Kidney epithelial cell (primary cell): ENCODE results near the gene CEND1. TPM values are rescaled to one million over a fixed set of nuclear protein-coding genes. Genes with fewer than 3 reads are reported as not detected.
A peak's percentile ranks its signal among the peaks of the same experiment; 100 is the strongest.

Source experiments
- DNase-seq: peaks from one replicate; pipeline ENCODE4 v3.0.0-alpha.2; 2010; ENCODE audit warnings: low read depth
- H3K27me3 ChIP-seq: 2 replicates; pipeline ENCODE4 v1.6.0; 2011; ENCODE audit warnings: low read length; ENCODE audit not compliant: control insufficient read depth, insufficient read depth
- H3K36me3 ChIP-seq: 2 replicates; pipeline ENCODE4 v1.5.1; 2011; ENCODE audit warnings: low read length; ENCODE audit not compliant: control insufficient read depth, insufficient read depth
- H3K4me3 ChIP-seq: 2 replicates; pipeline ENCODE4 v1.5.1; 2011; ENCODE audit warnings: low read depth, mild to moderate bottlenecking, control low read depth, low read length
- total RNA-seq: library from RNA; depleted of rRNA; stranded (reverse); fragments of >200 nt; gene quantifications from 2 replicates; pipeline ENCODE4 v1.2.3, GENCODE V29; 2015
- TF ChIP-seq, protein P1 (sequence below): IDR thresholded peaks from 2 replicates; pipeline ENCODE4 v1.5.1; 2011; ENCODE audit warnings: mild to moderate bottlenecking, moderate library complexity, low read length, control low read depth, inconsistent platforms; ENCODE audit not compliant: insufficient read depth, poor library complexity, severe bottlenecking

CEND1 gene
- 0.25 TPM in 1 of 2 replicates, not detected in the other for total RNA-seq

- no peak within 1 kb of the TSS for H3K4me3 ChIP-seq
- TF ChIP-seq, protein P1, sequence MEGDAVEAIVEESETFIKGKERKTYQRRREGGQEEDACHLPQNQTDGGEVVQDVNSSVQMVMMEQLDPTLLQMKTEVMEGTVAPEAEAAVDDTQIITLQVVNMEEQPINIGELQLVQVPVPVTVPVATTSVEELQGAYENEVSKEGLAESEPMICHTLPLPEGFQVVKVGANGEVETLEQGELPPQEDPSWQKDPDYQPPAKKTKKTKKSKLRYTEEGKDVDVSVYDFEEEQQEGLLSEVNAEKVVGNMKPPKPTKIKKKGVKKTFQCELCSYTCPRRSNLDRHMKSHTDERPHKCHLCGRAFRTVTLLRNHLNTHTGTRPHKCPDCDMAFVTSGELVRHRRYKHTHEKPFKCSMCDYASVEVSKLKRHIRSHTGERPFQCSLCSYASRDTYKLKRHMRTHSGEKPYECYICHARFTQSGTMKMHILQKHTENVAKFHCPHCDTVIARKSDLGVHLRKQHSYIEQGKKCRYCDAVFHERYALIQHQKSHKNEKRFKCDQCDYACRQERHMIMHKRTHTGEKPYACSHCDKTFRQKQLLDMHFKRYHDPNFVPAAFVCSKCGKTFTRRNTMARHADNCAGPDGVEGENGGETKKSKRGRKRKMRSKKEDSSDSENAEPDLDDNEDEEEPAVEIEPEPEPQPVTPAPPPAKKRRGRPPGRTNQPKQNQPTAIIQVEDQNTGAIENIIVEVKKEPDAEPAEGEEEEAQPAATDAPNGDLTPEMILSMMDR: no peak
- H3K27me3 ChIP-seq: peaks cover 22% of the 10 kb centered on the region
- DNase-seq: no peak
- no peaks in the 10 kb centered on the region for H3K36me3 ChIP-seq
These were observed at the start of gene CEND1 for GRCh38 chr11:789943-790342. TSS of gene CEND1 (minus strand) at chr11:790090. CDS start at chr11:788576, 1,514 bp downstream.

DNA sequence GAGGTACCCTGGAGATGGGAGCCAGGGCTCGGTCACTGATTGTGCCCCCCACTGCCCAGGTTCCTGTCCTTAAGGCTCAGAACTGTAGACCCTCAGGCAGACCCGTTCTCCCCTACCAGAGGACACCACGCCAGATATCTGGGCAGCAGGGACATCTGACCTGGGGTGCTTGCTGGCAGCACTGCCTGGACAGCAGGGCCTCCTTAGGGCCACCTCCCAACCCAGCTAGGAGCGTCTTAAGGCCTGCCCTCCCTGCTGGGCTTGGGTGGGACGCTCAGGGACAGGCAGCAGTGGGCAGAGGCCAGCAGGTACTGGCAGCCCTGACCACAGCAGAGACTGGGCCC is 49.4 kb upstream of the CEND1 start:
- H3K4me3 ChIP-seq: no peak overlapping the region
- DNase-seq: no peak

DNA sequence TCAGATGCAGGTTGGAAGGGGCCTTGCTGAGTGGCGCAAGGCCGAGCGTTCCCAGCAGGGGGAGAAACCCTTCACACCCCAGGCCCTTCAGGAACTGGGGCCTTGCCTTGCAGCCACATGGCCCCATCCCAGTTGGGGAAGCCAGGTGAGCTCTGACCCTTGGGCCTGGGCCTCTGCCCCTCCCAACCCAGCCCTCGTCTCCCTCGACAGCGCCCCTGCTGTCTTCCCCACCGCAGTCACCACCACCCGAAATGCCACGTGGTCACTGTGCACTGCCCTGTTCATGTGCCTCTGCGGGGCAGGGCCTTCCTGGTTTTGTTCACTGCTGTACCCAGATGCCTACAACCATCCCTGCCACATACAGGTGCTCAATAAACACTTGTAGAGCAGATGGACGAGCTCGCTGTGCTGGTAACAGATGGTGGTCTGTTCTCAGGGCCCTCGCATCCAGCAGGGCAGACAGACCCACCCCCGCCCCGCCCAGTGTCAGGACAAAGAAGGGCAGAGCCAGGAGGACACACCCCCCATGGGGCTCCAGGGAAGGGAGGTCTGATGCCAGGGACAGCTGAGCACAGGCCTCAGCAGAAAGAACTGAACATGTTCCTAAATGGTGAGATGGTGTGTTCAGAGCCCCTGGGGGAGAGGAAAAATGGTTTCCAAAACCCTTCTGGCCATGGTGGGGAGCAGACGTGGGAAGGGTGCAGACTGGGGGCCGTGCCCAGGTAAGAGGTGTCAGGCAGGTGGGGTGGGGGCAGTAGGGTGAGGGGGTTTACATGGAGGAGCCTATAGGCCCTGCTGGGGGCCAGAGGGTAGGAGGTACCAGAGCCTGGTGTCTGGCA is 48.8 kb upstream of the CEND1 start:
- H3K4me3 ChIP-seq: no peak overlapping the region
- no peak for DNase-seq
- peaks cover 11% of the 10 kb centered on the region for H3K36me3 ChIP-seq
- H3K27me3 ChIP-seq: no peaks in the 10 kb centered on the region
- TF ChIP-seq, protein P1: peak; percentile 34

More for the DNA sequence above, 49.4 kb upstream of the CEND1 start:
- Histone ChIP-seq H3K27me3 (no peaks in the 10 kb centered on the region), H3K36me3 (peaks cover 11% of the 10 kb centered on the region)
- TF ChIP-seq, protein P1: no peak

DNA sequence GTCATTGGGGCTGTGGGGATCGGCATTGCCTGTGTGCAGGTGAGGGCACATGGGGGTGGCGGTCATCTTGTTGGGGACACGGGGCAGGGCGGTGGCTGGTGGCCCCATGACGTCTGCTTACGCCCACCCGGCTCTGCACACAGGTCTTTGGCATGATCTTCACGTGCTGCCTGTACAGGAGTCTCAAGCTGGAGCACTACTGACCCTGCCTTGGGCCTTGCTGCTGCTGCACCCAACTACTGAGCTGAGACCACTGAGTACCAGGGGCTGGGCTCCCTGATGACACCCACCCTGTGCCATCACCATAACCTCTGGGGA is 48.1 kb upstream of the CEND1 start:
- peaks cover 11% of the 10 kb centered on the region for H3K36me3 ChIP-seq
- TF ChIP-seq, protein P1: no peak
- H3K4me3 ChIP-seq: no peak overlapping the region
- H3K27me3 ChIP-seq: no peaks in the 10 kb centered on the region
- DNase-seq: no peak

DNA sequence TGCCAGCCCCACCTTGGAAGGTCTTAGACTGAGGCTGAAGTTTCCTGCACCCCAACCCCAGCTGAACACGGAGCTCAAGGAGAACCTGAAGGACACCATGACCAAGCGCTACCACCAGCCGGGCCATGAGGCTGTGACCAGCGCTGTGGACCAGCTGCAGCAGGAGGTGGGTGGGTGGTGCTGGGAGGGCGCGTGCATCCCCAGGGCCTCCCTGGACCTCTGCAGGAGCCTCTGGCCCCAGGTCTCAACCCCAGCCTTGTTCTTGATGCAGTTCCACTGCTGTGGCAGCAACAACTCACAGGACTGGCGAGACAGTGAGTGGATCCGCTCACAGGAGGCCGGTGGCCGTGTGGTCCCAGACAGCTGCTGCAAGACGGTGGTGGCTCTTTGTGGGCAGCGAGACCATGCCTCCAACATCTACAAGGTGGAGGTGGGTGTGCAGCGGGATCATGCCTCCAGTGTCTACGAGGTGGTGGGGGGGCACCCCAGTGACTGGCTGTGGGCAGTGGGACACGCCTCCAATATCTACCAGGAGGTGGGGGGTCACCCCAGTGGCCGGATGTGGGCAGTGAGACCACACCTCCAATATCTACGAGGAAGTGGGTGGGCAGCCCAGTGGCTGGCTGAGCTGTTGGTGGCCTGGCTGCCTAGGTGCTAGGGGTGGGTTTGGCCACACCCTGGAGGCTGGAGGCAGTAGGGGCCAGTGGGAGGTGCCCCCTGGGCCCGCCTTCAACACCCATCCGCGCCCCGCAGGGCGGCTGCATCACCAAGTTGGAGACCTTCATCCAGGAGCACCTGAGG is 47.5 kb upstream of the CEND1 start:
- H3K4me3 ChIP-seq: no peak overlapping the region
- H3K36me3 ChIP-seq: peaks cover 11% of the 10 kb centered on the region
- DNase-seq: no peak
- TF ChIP-seq, protein P1: no peak
- no peaks in the 10 kb centered on the region for H3K27me3 ChIP-seq
